NCI-H2107 treated with DMSO at 0.1 percent for 48 hours (cell line): ENCODE results near the gene TENM4.

Experiments
- DNase-seq: peaks from one replicate; lab custom pipeline; 2025; ENCODE audit not compliant: unreplicated experiment; lab: John Stamatoyannopoulos, UW

Gene TENM4

GRCh38 chr11:79068356-79068755, 372.5 kb downstream of the TENM4 start:
- no peak for DNase-seq

- DNase-seq = no peak
Measured at GRCh38 chr11:79067352-79067679, 373.5 kb downstream of the TENM4 start.

GRCh38 chr11:79066456-79067351, 374.1 kb downstream of the TENM4 start:
- DNase-seq = no peak

GRCh38 chr11:79062814-79063762, 377.7 kb downstream of the TENM4 start:
- no peak for DNase-seq

GRCh38 chr11:79060081-79060953, 380.5 kb downstream of the TENM4 start:
- DNase-seq = no peak

- DNase-seq = no peak
Measured at GRCh38 chr11:79059141-79059540, 381.7 kb downstream of the TENM4 start.

- no peak for DNase-seq
Measured at GRCh38 chr11:79055856-79056631, 384.8 kb downstream of the TENM4 start.

- DNase-seq = no peak
Measured at GRCh38 chr11:79054636-79055035, 386.2 kb downstream of the TENM4 start.

GRCh38 chr11:79052544-79052943, 388.3 kb downstream of the TENM4 start:
- DNase-seq = no peak

GRCh38 chr11:79050786-79051185, 390.0 kb downstream of the TENM4 start:
- DNase-seq = no peak

GRCh38 chr11:79049741-79050179, 391.1 kb downstream of the TENM4 start:
- no peak for DNase-seq

- DNase-seq = no peak
Measured at GRCh38 chr11:79047980-79048379, 392.9 kb downstream of the TENM4 start.

- no peak for DNase-seq
Measured at GRCh38 chr11:79047321-79047720, 393.5 kb downstream of the TENM4 start.

GRCh38 chr11:79046366-79046765, 394.5 kb downstream of the TENM4 start:
- no peak for DNase-seq

- DNase-seq = no peak
Measured at GRCh38 chr11:79045800-79046304, 395.0 kb downstream of the TENM4 start.

GRCh38 chr11:79045018-79045799, 395.6 kb downstream of the TENM4 start:
- no peak for DNase-seq

- DNase-seq = no peak
Measured at GRCh38 chr11:79044201-79044600, 396.6 kb downstream of the TENM4 start.

GRCh38 chr11:79043726-79044125, 397.1 kb downstream of the TENM4 start:
- DNase-seq = no peak

GRCh38 chr11:79042824-79043223, 398.0 kb downstream of the TENM4 start:
- DNase-seq = no peak
